Upper lobe of right lung (tissue), 1 donor: Measurements from ENCODE around the gene TMEM131. TPM values are rescaled to one million over a fixed set of nuclear protein-coding genes. Genes with fewer than 3 reads are reported as not detected.
A peak's percentile ranks its signal among the peaks of the same experiment; 100 is the strongest.

Source experiments
- ATAC-seq: fragments of 200-7000 bp; cut with Tn5 transposase; one replicate; pipeline ENCODE4 v1.9.1; 2020; ENCODE audit warnings: mild to moderate bottlenecking, moderate library complexity
- DNase-seq: peaks from one replicate; pipeline ENCODE4 v3.0.0-alpha.2; 2020
- H3K27ac ChIP-seq: fragments of 200-600 bp; one replicate; pipeline ENCODE4 v1.8.0; 2022
- H3K27me3 ChIP-seq: fragments of 200-600 bp; one replicate; pipeline ENCODE4 v1.8.0; 2022; ENCODE audit warnings: mild to moderate bottlenecking
- H3K36me3 ChIP-seq: fragments of 200-600 bp; one replicate; pipeline ENCODE4 v1.8.0; 2022
- H3K4me1 ChIP-seq: fragments of 200-600 bp; one replicate; pipeline ENCODE4 v1.8.0; 2022
- H3K4me3 ChIP-seq: fragments of 200-600 bp; one replicate; pipeline ENCODE4 v1.8.0; 2022; ENCODE audit warnings: mild to moderate bottlenecking
- H3K9me3 ChIP-seq: fragments of 200-600 bp; one replicate; pipeline ENCODE4 v1.8.0; 2022
- intact Hi-C: fragments of 100-400 bp; cut with DNase I; formaldehyde crosslinking; loops from one replicate; pipeline ENCODE4 v1.11.0; 2022
- total RNA-seq: library from RNA; stranded (reverse); fragmentation: NEBNext Ultra II Directional; extraction: Animal tissue kit (Norgen Biotek cat#: 25700); gene quantifications from one replicate; pipeline ENCODE4 v1.2.1, GENCODE V29; 2021
- TF ChIP-seq, protein P1 (sequence below): fragments of 200-600 bp; IDR thresholded peaks from one replicate; pipeline ENCODE4 v1.8.0; 2022; ENCODE audit warnings: antibody characterized with exemption
- donor health status: DM: no; HTN: yes; CAD: no; lungs with severe emphysema.

The TMEM131 gene
- total RNA-seq, 1 donor from 2014 or later = 43.3 TPM

DNA sequence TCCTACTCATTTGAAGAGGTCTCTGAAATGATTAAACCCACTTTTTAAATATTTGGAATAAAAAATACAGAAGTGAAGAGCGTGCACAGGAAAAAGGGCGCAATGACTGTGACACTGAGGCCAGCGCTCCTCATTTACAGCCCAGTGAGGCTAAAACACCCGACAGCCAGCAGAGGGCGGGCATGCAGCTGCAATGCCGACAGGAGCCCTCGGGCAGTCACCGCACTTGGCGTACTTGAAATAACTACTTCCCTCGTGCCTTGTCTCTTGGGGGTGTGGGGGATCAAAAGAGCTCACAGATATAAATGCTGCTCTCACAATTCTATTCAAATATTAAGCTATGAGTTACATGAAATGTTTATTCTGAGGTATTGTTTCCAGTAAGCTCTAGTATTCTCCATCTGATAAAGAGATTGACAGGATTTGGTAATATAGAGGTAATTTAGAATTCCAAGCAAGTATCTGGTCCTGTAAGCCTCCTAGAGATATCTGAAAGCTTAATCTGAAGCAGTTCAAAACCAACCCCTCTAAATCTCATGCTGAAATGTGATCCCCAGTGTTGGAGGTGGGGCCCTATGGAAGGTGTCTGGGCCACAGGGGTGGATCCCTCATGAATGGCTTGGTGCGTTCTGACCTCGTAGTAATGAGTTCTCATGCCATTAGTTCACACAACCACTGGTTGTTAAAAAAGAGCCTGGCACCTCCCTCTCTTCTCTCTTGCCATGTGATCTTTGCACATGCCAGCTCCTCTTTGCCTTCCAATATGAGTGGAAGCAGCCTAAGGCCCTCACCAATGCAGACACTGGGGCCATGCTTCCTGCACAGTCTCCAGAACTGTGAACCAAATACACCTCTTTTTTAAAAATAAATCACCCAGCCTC is 188.8 kb downstream of the TMEM131 start:
- H3K27ac ChIP-seq = no peak overlapping the region
- no peaks in the 10 kb centered on the region for H3K4me1 ChIP-seq
- no peak overlapping the region for H3K4me3 ChIP-seq
- no peaks in the 10 kb centered on the region for H3K9me3 ChIP-seq
- intact Hi-C loops = no loop called here
- H3K27me3 ChIP-seq = no peaks in the 10 kb centered on the region
- peaks cover 65% of the 10 kb centered on the region for H3K36me3 ChIP-seq
- TF ChIP-seq, protein P1, sequence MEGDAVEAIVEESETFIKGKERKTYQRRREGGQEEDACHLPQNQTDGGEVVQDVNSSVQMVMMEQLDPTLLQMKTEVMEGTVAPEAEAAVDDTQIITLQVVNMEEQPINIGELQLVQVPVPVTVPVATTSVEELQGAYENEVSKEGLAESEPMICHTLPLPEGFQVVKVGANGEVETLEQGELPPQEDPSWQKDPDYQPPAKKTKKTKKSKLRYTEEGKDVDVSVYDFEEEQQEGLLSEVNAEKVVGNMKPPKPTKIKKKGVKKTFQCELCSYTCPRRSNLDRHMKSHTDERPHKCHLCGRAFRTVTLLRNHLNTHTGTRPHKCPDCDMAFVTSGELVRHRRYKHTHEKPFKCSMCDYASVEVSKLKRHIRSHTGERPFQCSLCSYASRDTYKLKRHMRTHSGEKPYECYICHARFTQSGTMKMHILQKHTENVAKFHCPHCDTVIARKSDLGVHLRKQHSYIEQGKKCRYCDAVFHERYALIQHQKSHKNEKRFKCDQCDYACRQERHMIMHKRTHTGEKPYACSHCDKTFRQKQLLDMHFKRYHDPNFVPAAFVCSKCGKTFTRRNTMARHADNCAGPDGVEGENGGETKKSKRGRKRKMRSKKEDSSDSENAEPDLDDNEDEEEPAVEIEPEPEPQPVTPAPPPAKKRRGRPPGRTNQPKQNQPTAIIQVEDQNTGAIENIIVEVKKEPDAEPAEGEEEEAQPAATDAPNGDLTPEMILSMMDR = peak; percentile 94
- DNase-seq (peak; percentile 91), ATAC-seq (peak; percentile 99)

DNA sequence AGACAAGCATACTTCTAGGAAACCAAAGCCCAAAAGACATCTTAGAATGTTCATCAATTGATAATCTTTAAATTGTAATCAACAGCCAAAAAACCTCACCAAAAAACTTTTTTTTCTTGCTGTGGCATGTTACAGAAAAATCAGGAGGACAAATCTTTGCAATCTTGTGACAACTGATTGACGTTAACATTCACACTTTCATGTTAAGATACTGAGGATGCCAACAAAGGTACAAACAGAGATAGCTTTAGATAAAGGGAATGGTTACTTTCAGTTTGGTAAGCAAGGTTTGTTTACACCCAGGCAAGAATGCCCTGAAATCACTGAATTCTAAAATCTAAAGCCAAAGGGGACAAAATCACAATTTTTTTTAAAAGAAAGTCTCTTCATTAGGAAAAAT is 190.0 kb downstream of the TMEM131 start:
- Histone ChIP-seq H3K27ac (no peak overlapping the region), H3K9me3 (no peaks in the 10 kb centered on the region), H3K36me3 (peaks cover 65% of the 10 kb centered on the region), H3K4me1 (no peaks in the 10 kb centered on the region), H3K4me3 (no peak overlapping the region), H3K27me3 (no peaks in the 10 kb centered on the region)
- intact Hi-C loops = no loop called here
- TF ChIP-seq, protein P1 = no peak
- no peak for ATAC-seq
- no peak for DNase-seq

DNA sequence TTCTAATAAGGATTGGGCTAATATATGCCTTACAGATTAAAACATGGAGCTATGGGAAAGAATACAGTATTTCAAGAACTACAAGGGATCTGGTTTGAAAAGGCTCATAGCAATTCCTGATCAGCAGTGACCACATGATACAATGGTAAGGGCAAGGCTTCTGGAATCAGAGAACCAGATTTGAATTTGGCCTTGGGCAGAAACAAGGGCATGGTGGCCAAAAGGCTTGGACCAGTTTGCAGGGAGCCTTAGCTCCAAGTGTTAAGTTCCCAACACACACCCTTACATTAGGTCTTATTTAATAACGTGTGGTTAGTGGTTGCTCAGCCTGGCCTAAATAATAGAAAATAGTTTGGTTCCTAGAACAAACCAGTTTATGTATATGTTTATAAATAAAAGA is 194.7 kb downstream of the TMEM131 start:
- no peak overlapping the region for H3K4me3 ChIP-seq
- no peak overlapping the region for H3K27ac ChIP-seq
- TF ChIP-seq, protein P1 = no peak
- H3K27me3 ChIP-seq = no peaks in the 10 kb centered on the region
- H3K4me1 ChIP-seq = no peaks in the 10 kb centered on the region
- intact Hi-C loops = no loop called here
- peaks cover 60% of the 10 kb centered on the region for H3K36me3 ChIP-seq
- H3K9me3 ChIP-seq = no peaks in the 10 kb centered on the region
- ATAC-seq = no peak
- DNase-seq = no peak

DNA sequence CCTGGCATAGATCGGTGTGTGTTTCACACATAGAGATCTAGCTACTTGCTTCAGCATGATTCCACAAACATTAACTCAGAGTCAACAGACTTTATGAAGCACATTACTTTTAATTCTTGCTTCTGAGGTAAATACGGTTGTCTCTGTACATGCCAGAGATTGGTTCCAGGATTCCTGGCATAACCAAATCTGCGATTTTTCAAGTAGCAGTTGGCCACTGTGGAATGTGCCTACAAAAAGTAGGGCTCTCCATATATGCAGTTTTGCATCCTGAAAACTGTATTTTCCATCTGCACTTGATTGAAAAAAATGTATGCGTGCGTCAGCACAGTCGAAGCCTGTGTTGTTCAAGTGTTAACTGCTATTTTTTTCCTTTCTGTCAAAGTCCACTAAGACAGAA is 197.3 kb downstream of the TMEM131 start:
- Histone ChIP-seq H3K4me3 (no peak overlapping the region), H3K4me1 (no peaks in the 10 kb centered on the region), H3K9me3 (no peaks in the 10 kb centered on the region), H3K27ac (no peak overlapping the region), H3K27me3 (no peaks in the 10 kb centered on the region), H3K36me3 (peaks cover 57% of the 10 kb centered on the region)
- no peak for DNase-seq
- intact Hi-C loops = no loop called here
- TF ChIP-seq, protein P1 = no peak
- ATAC-seq = no peak

DNA sequence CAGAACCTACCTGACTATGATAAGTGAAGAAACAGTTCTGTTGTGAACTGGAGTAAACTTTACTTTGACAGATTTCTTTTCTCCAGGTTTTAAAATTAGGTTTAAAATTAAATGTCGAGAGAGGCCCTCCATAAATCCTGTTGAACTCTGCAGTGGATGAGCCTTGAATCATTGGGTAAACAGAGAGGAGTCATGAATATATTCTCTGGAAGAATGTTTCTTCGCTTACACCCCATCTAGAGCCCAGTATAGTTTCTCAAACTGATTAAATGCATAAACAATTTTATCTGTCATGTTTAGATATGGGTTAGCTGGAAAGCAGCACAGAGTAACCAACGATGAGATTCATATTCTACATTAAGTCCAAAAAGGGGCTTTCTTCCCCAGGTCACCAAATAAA is 198.4 kb downstream of the TMEM131 start:
- Histone ChIP-seq H3K27ac (no peak overlapping the region), H3K9me3 (no peaks in the 10 kb centered on the region), H3K27me3 (no peaks in the 10 kb centered on the region), H3K4me1 (no peaks in the 10 kb centered on the region), H3K36me3 (peaks cover 56% of the 10 kb centered on the region), H3K4me3 (no peak overlapping the region)
- ATAC-seq (no peak), DNase-seq (no peak)
- TF ChIP-seq, protein P1 = no peak
- intact Hi-C loops = no loop called here
